Hindlimb muscle (tissue), 1 donor: ENCODE measurements around the gene UBE2D3. TPM values are rescaled to one million over a fixed set of nuclear protein-coding genes. Genes with fewer than 3 reads are reported as not detected.
"Not testable (repeated sequence)": the region's sequence is repeated elsewhere in the genome, so short reads cannot be mapped to it uniquely, and the experiment has no call there.

Experiments used
- DNase-seq: peaks from one replicate; pipeline ENCODE4 v3.0.0-alpha.2; 2013
- polyA plus RNA-seq: library from polyadenylated mRNA; unstranded; fragments of 120-200 nt; gene quantifications from one replicate; pipeline ENCODE4 v1.2.1, GENCODE V29; 2013; ENCODE audit not compliant: insufficient read length

The UBE2D3 gene
- polyA plus RNA-seq, result 273 TPM

- DNase-seq, result peak; percentile 96
These were observed at the start of gene UBE2D3 for GRCh38 chr4:102826890-102827673. TSS of gene UBE2D3 (minus strand) at chr4:102827551. CDS start at chr4:102826508, 1,043 bp downstream.

GRCh38 chr4:102871772-102872171, 44.4 kb upstream of the UBE2D3 start:
- DNase-seq, result no peak

- no peak for DNase-seq
These were observed 42.3 kb upstream of the UBE2D3 start for GRCh38 chr4:102869569-102870197.

GRCh38 chr4:102868781-102869568, 41.6 kb upstream of the UBE2D3 start, which contains the start of gene CISD2:
TSS of gene CISD2 (plus strand) at chr4:102868992. CDS start at chr4:102869085, 93 bp downstream.
- peak; percentile 94 for DNase-seq

- DNase-seq, result no peak
These were observed 40.9 kb upstream of the UBE2D3 start for GRCh38 chr4:102868153-102868780.

GRCh38 chr4:102867278-102868152, 40.2 kb upstream of the UBE2D3 start:
- no peak for DNase-seq

- not testable (repeated sequence) for DNase-seq
These were observed 38.0 kb upstream of the UBE2D3 start for GRCh38 chr4:102865327-102865726.

- DNase-seq, result no peak
These were observed 35.4 kb upstream of the UBE2D3 start for GRCh38 chr4:102862747-102863146.

- no peak for DNase-seq
These were observed 34.7 kb upstream of the UBE2D3 start for GRCh38 chr4:102862016-102862415.

- DNase-seq, result no peak
These were observed 33.4 kb upstream of the UBE2D3 start for GRCh38 chr4:102860611-102861324.

- no peak for DNase-seq
These were observed 31.6 kb upstream of the UBE2D3 start for GRCh38 chr4:102858828-102859464.

GRCh38 chr4:102850370-102850769, 23.0 kb upstream of the UBE2D3 start:
- DNase-seq, result no peak

- no peak for DNase-seq
These were observed 22.3 kb upstream of the UBE2D3 start for GRCh38 chr4:102849579-102850104.

GRCh38 chr4:102847687-102848086, 20.3 kb upstream of the UBE2D3 start:
- no peak for DNase-seq

GRCh38 chr4:102843938-102844337, 16.6 kb upstream of the UBE2D3 start:
- DNase-seq, result no peak

GRCh38 chr4:102843273-102843672, 15.9 kb upstream of the UBE2D3 start:
- DNase-seq, result no peak

- no peak for DNase-seq
These were observed 15.0 kb upstream of the UBE2D3 start for GRCh38 chr4:102842367-102842766.

- DNase-seq, result no peak
These were observed 9.2 kb upstream of the UBE2D3 start for GRCh38 chr4:102836596-102836995.

- DNase-seq, result no peak
These were observed 5.3 kb upstream of the UBE2D3 start for GRCh38 chr4:102832667-102833066.

- no peak for DNase-seq
These were observed 4.8 kb upstream of the UBE2D3 start for GRCh38 chr4:102832105-102832504.
